ENCODE data around the gene HCN2.

The HCN2 gene

DNA sequence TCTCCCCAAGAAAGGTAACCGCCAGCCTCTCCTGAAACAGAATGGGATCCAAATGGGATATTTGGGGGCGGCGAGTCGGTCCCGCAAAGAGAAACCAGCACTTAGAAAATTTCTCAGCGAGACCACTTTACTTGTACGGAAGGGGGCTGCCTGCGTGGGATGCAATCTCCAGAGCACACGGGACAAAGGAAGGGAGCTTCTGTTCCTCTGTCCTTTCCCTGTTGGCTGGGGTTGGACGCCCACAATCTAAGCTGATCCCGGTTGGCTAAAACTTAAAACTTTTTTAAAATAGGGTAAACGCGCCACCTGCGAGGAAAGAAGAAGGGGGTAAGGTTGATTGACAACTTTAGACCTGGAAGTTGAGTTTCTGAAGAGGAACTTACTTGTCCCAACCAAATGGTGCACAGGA is 18.1 kb upstream of the HCN2 start:
- no peak for DNase-seq (ENCODE audit: low read depth, low spot score)

DNA sequence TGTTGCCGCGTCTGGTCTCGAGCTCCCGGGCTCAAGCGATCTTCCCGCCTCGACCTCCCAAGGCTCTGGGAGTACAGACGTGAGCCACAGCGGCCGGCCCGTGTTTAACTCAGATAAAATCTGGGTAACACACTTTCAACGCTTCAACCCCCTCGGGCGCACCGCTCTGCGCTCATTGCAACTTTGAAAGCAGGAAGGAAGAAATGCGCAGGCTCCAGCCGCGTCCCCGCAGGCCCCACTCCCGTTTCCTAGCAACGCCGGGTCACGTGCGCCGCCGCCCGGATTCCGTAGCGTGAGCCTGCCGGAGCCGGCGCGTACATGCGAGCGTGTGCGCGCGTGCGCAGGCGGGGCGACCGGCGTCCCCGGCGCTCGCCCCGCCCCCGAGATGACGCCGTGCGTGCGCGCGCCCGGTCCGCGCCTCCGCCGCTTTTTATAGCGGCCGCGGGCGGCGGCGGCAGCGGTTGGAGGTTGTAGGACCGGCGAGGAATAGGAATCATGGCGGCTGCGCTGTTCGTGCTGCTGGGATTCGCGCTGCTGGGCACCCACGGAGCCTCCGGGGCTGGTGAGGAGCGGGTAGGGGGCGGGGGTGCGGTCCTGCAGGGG is 17.4 kb upstream of the HCN2 start, which contains the start of gene BSG:
Gene BSG (plus strand): TSS at position 457 of the 603 bp plus-strand sequence. CDS start 39 bp downstream, at position 496.
- peak; percentile 83 for DNase-seq (ENCODE audit: low read depth, low spot score)

DNA sequence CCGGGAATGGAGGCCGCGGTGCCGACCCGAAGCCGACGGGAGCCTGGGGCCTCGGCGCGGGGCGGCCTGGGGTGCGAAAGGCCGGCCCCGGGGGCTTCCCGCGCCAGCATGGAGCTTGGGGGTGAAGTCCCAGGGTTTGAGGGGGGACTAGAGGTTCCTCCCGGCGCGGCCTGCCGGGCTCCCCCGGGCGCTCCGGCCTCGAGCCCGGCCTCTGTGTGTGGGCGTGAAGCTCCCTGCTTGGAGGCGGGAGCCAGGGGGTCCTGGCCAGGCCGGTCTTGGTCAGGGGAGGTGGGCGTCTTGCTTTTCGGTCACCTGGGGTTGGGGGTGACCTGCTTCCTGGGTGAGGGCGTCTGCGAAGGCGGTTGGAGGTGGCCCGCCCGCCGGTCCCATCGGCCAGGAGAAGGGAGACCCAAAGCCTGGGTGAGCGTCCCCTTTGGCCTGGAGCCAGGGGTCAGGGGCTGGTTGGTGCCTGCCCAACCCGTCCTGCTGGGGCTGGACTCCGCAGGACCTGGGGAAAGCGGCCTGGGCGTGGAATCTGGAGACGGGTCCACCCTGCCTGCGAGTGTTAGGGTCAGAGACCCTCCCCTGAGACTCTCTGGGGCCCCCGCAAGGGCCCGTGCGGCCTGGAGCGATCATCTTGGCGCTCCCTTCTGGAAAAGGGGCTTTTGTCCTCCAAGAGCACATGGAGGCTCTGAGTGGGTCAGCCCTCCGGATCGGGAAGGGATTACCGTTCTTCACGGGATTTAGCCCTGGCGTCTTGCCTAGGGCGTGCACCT is 16.8 kb upstream of the HCN2 start:
- no peak for DNase-seq (ENCODE audit: low read depth, low spot score)

DNA sequence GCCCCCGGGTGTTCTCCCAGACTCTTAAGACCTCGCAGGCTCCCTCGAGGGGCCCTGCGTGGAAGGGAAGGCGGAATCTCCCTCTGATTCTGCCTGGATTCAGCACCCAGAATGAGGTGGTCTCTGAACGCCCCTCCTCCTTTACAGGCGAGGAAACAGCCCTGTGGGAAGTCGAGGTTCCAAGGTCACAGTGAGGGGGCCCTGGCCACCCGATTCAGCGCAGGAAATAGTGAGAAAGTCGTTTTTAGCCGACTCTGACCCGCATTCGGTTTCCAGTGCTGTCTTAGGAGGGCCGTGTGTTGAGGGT is 16.2 kb upstream of the HCN2 start:
- DNase-seq (ENCODE audit: low read depth, low spot score): no peak

DNA sequence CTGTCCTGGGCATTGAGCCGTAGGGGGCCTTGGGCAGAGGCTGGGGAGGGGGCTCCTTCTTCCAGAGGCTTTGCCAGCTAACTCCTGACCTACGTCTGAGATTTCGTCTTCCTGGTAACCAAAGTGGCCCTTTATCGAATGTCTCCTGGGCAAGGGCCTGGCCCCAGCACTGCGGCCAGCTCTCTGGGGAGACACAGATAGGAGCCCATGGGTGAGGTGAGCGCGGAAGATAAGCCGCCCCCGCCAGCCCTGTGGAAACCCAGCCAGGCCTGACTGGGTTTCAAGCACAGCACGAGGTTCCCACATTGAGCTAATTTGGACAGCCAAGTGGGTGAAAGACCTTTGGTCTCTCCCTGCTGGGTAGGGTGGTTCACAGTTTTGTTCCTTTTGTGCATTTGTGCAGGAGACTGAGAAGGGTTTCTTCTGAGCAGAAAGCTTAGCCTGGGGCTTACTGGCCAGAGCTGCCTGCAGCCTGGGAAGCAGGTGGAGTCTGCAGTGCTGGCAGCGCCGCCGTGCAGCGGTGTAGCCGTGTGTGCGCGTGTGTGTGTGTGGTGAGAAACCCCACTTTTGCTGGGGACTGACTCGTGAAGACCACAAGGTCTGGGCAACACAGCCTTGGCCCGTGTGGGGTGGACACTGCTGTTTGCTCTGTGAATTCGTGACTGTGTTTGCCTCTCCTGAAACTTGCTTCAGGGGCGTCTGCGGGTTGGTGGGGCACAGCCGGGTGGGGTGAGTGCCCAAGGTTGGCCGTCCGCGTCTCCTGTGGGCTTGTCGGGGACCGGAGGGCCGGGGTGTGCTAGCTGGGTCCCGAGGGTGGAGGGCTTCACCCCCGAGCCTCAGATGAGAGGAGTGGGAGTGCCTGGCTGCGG is 14.8 kb upstream of the HCN2 start:
- DNase-seq (ENCODE audit: low read depth, low spot score): no peak

DNA sequence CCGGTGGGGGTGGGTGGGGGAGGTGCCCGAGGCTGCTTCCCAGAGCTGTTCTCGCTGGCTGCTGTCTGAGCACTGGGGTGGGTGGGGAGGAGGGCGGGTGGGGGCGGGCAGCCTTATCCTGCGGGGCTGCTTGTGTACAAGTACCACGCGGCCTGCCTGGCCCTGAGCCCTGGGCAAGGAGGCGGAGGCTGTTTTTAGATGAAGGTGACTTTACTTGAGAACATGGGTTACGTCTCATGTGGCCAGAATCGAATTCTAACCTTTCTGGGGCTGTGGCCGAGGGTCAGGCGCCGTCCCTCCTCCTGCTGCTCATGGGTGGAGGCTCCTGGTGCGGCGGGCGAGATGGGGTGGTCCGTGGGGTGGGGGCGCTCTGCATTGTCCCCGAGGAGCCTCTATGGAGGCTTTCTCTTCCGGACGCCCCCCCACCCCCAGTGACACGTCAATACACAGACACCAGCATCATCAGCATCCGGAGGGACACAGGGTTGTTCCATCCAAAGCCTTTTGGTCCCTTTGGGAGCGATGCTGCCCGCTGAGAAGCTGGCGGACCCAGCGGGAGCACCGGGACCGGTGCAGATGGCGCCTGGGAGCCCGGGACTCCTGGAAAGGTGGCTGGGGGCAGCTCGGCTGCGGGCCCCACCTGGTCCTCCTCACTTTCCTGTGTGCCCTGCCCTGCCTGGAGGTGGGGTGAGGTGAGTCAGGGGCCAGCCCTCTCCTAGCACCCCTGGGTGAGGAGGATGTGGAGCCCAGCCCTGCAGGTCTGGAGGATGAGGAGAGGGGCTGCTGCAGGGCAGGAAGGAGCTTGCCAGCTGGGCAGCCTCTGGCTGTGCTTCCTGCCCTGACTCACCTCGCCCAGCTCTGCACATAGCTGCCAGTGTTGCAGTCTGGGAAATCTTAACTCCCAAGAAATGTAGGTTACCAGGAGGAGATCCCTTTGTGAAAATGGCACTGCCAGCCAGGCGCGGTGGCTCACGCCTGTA is 13.9 kb upstream of the HCN2 start:
- DNase-seq (ENCODE audit: low read depth, low spot score): no peak

DNA sequence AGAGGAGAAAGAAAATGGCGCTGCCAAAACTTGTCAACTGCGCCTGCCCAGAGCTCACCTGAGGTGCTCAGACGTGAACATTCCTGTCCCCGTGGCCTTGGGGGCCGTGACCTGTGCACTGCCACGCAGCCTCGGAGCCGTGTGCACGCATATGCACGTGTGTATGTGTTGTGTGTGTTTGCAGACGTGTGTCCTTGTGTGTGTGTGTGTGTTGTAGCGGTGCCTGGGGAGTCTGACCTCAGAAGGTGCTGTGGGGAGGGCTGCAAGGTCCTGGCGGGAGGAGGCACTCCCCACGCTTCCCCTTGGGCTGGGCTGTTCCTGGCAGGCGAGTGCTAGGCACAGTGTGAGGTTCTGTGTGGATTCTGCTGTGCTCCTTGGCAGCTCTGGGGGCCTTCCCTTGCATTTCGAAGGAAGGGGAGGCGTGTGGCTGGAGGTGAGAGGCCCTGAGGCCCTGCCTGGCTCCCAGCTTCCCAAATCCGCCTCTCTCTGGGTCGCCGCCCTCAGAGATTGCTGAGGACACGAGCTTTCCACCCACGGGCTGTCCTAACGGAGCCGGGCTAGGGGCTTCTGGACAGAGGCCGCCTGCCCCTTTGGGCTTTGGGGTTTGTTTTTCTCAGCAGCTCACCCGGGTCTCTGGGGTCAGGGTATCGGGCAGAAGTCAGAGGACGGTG is 12.8 kb upstream of the HCN2 start:
- no peak for DNase-seq (ENCODE audit: low read depth, low spot score)

DNA sequence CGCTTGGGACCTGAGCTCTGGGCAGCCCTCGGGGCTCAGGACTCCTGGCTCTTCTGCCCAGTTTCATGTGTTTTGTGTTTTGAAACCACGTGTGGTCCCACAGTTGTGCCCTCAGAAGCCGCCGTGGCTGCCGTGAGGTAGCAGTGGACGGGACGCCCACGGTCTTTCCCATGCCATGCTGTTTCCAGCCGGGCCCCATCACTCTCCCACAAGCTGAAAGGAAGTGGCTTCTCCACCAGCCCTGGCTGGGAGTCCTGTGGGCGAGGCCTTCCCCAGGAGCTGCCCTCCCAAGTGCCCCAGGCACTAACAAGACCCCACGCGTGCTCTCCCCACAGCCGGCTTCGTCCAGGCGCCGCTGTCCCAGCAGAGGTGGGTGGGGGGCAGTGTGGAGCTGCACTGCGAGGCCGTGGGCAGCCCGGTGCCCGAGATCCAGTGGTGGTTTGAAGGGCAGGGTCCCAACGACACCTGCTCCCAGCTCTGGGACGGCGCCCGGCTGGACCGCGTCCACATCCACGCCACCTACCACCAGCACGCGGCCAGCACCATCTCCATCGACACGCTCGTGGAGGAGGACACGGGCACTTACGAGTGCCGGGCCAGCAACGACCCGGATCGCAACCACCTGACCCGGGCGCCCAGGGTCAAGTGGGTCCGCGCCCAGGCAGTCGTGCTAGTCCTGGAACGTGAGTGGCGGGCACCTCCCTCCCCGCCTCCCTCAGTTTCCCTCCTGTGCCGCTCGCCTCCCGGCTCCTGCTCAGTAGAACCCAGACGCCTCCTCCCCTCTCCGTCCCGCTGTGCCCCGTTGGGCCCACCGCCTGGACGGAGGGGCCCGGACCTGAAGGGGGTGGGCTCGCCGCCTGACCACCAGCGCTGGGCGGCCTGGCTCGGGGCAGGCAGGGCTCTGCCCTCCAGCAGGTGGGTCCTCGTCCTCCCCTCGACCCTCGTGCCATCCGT is 12.0 kb upstream of the HCN2 start:
- no peak for DNase-seq (ENCODE audit: low read depth, low spot score)

DNA sequence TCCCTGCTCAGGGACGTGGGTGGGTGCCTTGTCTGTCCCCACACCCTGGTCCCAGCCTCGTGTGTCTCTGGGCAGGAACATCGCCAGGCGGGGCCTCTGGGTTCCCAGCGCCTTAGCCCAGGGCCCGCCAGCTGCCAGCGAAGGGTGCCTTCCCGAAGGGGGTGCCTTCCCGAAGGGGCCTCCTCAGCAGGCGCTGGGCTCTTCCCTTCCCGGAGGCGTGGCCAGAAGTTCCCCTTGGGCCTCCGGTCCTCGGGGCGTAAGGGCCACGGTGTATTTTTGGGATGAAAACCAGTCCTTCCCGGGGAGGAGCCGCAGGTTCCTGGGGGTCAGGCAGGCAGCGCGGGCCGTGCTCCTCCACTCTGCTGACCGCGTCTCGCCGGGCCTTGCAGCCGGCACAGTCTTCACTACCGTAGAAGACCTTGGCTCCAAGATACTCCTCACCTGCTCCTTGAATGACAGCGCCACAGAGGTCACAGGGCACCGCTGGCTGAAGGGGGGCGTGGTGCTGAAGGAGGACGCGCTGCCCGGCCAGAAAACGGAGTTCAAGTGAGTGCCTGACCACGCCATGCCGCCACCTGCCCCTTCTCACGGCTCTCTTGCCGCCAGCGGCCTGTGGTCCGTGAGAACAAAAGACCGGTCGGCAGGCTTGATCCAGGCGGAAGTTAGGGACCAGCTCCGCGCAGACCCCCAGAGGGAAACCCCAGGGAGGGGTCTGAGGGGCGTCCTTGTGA is 10.4 kb upstream of the HCN2 start:
- no peak for DNase-seq (ENCODE audit: low read depth, low spot score)

DNA sequence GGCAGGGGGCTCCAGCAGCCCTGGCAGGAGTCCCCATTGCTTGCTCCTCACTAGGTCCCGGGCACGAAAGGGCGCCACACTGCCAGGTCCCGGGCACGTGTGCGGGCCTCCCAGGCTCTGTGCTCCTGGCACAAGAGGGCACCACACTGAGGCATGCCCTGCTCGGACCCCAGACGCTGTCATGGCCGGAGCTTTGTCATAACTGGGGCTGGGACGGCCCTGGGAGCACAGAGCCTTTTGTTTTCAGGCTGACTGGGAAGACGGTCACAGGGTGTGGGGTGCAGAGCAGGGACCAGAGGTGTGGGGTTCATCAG is 9.9 kb upstream of the HCN2 start:
- no peak for DNase-seq (ENCODE audit: low read depth, low spot score)

DNA sequence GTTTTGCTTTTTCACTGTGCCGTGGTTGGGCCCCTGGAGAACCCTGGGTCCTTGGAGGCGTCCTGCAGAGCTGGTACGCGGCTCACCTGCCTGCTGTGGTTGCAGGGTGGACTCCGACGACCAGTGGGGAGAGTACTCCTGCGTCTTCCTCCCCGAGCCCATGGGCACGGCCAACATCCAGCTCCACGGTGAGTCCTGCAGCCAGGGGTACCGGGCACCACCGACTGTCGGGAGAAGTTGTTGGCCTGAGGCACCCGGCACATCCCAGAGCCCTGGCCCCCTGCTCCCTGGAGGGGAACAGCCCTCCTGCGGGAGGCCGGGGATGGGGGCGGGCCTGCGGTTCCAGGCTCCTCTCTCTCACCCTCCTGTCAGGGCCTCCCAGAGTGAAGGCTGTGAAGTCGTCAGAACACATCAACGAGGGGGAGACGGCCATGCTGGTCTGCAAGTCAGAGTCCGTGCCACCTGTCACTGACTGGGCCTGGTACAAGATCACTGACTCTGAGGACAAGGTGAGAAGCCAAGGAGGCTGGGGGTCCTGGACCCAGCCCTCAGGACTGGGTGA is 9.3 kb upstream of the HCN2 start:
- DNase-seq (ENCODE audit: low read depth, low spot score): no peak

DNA sequence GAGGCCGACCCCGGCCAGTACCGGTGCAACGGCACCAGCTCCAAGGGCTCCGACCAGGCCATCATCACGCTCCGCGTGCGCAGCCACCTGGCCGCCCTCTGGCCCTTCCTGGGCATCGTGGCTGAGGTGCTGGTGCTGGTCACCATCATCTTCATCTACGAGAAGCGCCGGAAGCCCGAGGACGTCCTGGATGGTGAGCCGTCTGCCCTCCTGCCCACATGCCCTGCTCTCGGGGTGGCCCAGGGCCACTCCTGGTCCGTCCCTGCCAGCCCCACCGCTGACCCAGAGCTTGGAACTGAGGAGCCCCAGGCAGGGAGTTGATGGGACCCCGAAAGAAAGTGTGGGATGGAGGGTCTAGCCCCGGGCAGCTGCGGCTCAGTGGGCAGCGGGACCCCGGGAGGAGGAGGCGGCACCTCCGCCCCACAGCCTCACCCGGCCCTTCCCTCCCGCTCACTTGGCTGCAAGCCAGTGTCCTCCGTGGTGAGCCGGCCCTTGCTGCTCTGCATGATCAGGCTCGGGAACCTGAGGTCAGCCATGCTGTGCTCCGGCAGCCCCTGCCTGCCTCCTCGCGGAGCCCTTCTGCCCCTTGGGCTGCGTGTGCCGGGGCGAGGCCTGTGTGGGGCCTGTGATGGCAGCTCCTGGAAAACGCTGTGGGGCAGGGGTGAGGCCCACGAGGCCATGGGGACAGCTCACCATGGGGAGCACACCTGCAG is 8.1 kb upstream of the HCN2 start:
- no peak for DNase-seq (ENCODE audit: low read depth, low spot score)

DNA sequence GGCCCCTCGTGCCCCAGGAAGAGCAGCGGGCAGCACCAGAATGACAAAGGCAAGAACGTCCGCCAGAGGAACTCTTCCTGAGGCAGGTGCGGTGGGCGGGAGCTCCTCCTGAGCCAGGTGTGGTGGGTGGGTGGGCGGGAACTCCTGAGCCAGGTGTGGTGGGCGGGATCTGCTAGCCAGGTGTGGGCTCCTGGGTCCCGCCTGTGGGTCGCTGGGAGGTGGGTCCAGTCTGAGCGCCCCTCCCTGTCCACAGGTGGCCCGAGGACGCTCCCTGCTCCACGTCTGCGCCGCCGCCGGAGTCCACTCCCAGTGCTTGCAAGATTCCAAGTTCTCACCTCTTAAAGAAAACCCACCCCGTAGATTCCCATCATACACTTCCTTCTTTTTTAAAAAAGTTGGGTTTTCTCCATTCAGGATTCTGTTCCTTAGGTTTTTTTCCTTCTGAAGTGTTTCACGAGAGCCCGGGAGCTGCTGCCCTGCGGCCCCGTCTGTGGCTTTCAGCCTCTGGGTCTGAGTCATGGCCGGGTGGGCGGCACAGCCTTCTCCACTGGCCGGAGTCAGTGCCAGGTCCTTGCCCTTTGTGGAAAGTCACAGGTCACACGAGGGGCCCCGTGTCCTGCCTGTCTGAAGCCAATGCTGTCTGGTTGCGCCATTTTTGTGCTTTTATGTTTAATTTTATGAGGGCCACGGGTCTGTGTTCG is 7.0 kb upstream of the HCN2 start:
- DNase-seq (ENCODE audit: low read depth, low spot score): no peak

DNA sequence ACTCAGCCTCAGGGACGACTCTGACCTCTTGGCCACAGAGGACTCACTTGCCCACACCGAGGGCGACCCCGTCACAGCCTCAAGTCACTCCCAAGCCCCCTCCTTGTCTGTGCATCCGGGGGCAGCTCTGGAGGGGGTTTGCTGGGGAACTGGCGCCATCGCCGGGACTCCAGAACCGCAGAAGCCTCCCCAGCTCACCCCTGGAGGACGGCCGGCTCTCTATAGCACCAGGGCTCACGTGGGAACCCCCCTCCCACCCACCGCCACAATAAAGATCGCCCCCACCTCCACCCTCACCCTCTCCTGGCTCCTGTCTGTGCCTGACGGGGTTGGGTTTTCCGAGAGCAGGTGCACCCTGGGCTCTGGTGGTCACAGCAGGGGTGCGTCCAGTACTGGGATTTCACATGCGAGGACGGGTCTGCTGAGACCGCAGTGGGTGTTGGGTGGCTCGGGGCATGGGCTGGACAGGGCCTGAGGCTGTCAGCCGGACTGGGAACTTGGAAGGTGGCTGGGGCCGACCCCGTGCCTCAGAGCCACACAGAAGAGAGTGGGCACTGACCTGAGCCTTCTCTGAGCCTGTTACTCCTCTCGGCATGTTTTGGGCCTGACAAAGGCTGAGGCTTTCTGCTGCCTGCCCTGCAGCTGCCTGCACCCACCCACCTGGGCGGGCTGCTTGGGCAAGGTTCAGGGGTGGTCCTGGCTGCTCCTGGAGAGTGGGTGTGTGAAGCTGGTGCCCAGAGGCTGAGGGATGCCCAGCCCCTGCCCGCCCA is 6.3 kb upstream of the HCN2 start:
- no peak for DNase-seq (ENCODE audit: low read depth, low spot score)

DNA sequence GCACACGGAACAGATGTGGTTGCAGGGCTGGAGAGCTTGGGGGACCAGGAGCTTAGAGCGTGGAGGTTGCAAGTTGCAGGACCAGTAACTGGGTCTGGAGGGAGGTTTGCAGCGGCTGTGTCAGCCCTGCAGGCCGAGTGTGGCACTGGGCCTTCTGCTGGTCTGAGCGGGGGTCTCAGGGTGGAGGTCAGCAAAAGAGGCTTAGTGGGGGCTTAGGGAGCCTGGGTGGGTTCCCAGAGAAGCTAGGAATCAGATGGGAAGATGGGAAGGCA is 5.8 kb upstream of the HCN2 start:
- no peak for DNase-seq (ENCODE audit: low read depth, low spot score)

DNA sequence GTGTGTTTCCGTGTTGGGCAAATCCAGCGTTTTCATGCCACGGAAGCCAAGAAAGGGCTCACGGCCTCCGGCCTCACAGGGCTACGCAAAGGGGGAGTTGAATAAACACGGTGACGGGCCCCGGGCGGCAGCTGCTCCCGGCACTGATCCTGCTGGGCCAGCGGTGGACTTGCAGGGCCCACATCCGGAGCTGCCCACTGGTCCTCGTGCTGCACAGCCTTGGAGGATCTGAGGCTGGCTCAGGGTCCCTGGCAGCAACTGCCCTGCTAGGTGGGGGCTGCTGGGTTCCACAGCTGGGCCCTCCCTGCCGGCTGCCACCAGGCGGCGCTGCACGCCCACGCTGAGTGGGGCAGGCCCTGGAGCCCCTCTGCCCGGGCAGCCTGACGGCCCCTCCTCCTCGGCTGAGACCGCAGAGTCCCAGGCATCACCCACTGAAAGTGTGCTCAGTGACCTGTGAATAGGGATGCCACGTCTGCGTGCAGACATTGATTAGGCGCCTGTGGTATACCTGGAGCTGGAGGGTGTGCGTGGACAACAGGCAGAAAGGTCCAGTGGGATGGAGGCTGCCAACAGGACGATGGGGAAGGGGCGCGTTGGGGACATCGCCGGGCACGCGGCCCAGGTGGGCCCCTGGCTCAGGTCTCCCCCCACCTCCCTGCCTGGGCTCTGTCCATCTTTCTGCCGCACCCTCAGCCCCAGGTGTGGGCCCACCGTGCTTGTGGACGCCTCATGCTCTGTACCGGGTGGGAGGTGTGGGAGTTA is 5.3 kb upstream of the HCN2 start:
- DNase-seq (ENCODE audit: low read depth, low spot score): no peak
